Endothelial cell of umbilical vein (primary cell): ENCODE measurements around the gene ADAM10.

Source experiments
- CTCF ChIP-seq, 2 donors: IDR thresholded peaks; 1 replicate in 1 of 2; 2 replicates in 1 of 2; pipeline ENCODE4 v1.5.1; 2011; ENCODE audit warnings: low read length in 2 of 2, mild to moderate bottlenecking in 2 of 2, moderate library complexity in 2 of 2, control low read depth in 1 of 2, inconsistent platforms in 1 of 2, low read depth in 1 of 2; ENCODE audit not compliant: insufficient read depth in 1 of 2; ENCODE audit errors: extremely low read depth in 1 of 2
- EZH2 ChIP-seq: IDR thresholded peaks from 2 replicates; pipeline ENCODE4 v1.6.1; 2012; ENCODE audit warnings: borderline replicate concordance, low read depth, mild to moderate bottlenecking, moderate library complexity, low read length, inconsistent platforms; ENCODE audit not compliant: severe bottlenecking
- JUN ChIP-seq: IDR thresholded peaks from 2 replicates; pipeline ENCODE4 v1.6.1; 2011; ENCODE audit warnings: borderline replicate concordance, low read depth; ENCODE audit not compliant: insufficient read length, insufficient read depth
- TF ChIP-seq, protein P1 (sequence below): IDR thresholded peaks from 2 replicates; pipeline ENCODE4 v1.6.1; 2011; ENCODE audit not compliant: insufficient read depth, insufficient read length

- TF ChIP-seq CTCF (IDR thresholded peaks at IDR 0.05; ENCODE audit: extremely low read depth in 1 of 2, insufficient read depth in 1 of 2, low read depth in 1 of 2, low read length in 2 of 2), result no peak
- no peak for TF ChIP-seq EZH2
- no peak for TF ChIP-seq JUN
- TF ChIP-seq, protein P1, sequence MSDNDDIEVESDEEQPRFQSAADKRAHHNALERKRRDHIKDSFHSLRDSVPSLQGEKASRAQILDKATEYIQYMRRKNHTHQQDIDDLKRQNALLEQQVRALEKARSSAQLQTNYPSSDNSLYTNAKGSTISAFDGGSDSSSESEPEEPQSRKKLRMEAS, result no peak
Measured at GRCh38 chr15:58549013-58549784, 200.3 kb downstream of the ADAM10 start.
